Measurements from ENCODE around the gene CNN3.

Gene CNN3

DNA sequence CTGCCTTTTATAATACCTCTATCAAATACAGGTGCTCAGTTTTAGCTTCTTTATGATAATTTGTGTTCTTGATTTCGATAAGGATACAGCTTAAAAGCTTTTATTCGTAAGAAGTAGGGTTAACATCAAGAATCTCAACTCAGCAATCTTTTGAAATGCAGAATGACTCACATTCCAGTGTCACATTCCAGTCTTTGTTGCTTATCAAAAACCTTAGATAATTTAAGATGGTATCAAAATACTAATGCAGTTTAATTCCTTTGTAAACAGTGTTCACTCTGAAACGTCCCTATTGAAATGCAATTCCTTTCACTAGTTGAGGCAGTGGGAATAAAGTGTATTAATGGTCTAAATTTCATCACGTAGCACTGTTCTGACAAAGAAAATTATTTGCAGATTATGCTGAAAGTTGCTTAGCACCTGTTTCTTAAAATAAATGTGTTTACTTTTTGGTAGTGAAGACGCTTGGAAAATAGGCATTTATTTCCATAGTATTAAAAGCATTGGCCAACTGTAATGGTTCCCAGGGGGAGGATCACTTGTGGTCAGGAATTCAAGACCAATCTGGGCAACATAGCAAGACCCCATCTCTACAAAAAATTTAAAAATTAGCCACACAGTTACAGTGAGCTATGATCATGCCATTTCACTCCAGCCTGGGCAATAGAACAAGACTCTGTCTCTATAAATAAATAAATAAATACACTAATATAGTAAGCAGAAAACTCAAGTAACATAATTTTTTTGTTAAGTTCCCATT, 10.1 kb upstream of the CNN3 start:
- peak; percentile 45; the same call in 2 of the 3 replicates for ATAC-seq (ENCODE audit: low read depth)

GRCh38 chr1:94935476-94935875, 8.6 kb upstream of the CNN3 start:
- ATAC-seq (ENCODE audit: low read depth) = no peak
- Histone ChIP-seq H3K27me3 (ENCODE audit: insufficient read depth, poor library complexity, severe bottlenecking) (no peaks in the 10 kb centered on the region), H3K27ac (ENCODE audit: poor library complexity, severe bottlenecking) (no peak overlapping the region), H3K9me3 (ENCODE audit: severe bottlenecking) (no peaks in the 10 kb centered on the region), H3K36me3 (ENCODE audit: low read depth) (no peaks in the 10 kb centered on the region), H3K4me3 (ENCODE audit: severe bottlenecking) (no peak overlapping the region), H3K4me1 (ENCODE audit: insufficient read depth, poor library complexity, severe bottlenecking) (peaks cover 14% of the 10 kb centered on the region)
- DNase-seq (ENCODE audit: low spot score) = no peak
- no peak for TF ChIP-seq CTCF (IDR thresholded peaks at IDR 0.05; ENCODE audit: poor library complexity, severe bottlenecking)

More for the DNA sequence above, 10.1 kb upstream of the CNN3 start:
- Histone ChIP-seq H3K4me1 (ENCODE audit: insufficient read depth, poor library complexity, severe bottlenecking) (peaks cover 14% of the 10 kb centered on the region), H3K9me3 (ENCODE audit: severe bottlenecking) (no peaks in the 10 kb centered on the region), H3K36me3 (ENCODE audit: low read depth) (no peaks in the 10 kb centered on the region), H3K27me3 (ENCODE audit: insufficient read depth, poor library complexity, severe bottlenecking) (no peaks in the 10 kb centered on the region), H3K27ac (ENCODE audit: poor library complexity, severe bottlenecking) (no peak overlapping the region), H3K4me3 (ENCODE audit: severe bottlenecking) (no peak overlapping the region)
- DNase-seq (ENCODE audit: low spot score) = no peak
- no peak for TF ChIP-seq CTCF (IDR thresholded peaks at IDR 0.05; ENCODE audit: poor library complexity, severe bottlenecking)

GRCh38 chr1:94935034-94935433, 8.1 kb upstream of the CNN3 start:
- no peaks in the 10 kb centered on the region for H3K36me3 ChIP-seq (ENCODE audit: low read depth)
- no peak overlapping the region for H3K27ac ChIP-seq (ENCODE audit: poor library complexity, severe bottlenecking)
- no peaks in the 10 kb centered on the region for H3K27me3 ChIP-seq (ENCODE audit: insufficient read depth, poor library complexity, severe bottlenecking)
- peaks cover 14% of the 10 kb centered on the region for H3K4me1 ChIP-seq (ENCODE audit: insufficient read depth, poor library complexity, severe bottlenecking)
- no peaks in the 10 kb centered on the region for H3K9me3 ChIP-seq (ENCODE audit: severe bottlenecking)
- H3K4me3 ChIP-seq (ENCODE audit: severe bottlenecking) = no peak overlapping the region
- ATAC-seq (ENCODE audit: low read depth) = no peak
- DNase-seq (ENCODE audit: low spot score) = no peak
- TF ChIP-seq CTCF (IDR thresholded peaks at IDR 0.05; ENCODE audit: poor library complexity, severe bottlenecking) = no peak

DNA sequence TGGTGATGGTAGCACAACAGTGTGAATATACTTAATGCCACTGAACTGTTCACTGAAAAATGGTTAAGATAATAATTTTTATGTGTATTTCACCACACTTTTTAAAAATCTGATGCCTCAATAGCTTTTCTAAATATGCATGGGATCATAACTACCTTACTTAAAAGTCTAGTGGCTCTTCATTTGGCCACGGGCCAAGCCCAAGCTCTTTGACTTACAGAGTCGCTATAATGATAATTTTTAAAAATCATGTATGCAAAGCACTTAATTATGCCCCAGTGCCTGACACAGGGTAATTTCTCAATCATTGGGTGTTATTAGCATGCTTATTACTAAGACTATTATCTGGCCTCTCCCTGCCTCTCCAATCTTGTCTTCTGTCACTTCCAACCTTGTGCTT, 7.6 kb upstream of the CNN3 start:
- H3K9me3 ChIP-seq (ENCODE audit: severe bottlenecking) = no peaks in the 10 kb centered on the region
- H3K4me1 ChIP-seq (ENCODE audit: insufficient read depth, poor library complexity, severe bottlenecking) = peaks cover 14% of the 10 kb centered on the region
- ATAC-seq (ENCODE audit: low read depth) (no peak), DNase-seq (ENCODE audit: low spot score) (no peak)
- H3K27ac ChIP-seq (ENCODE audit: poor library complexity, severe bottlenecking) = no peak overlapping the region
- H3K4me3 ChIP-seq (ENCODE audit: severe bottlenecking) = no peak overlapping the region
- no peaks in the 10 kb centered on the region for H3K27me3 ChIP-seq (ENCODE audit: insufficient read depth, poor library complexity, severe bottlenecking)
- H3K36me3 ChIP-seq (ENCODE audit: low read depth) = no peaks in the 10 kb centered on the region
- TF ChIP-seq CTCF (IDR thresholded peaks at IDR 0.05; ENCODE audit: poor library complexity, severe bottlenecking) = no peak

DNA sequence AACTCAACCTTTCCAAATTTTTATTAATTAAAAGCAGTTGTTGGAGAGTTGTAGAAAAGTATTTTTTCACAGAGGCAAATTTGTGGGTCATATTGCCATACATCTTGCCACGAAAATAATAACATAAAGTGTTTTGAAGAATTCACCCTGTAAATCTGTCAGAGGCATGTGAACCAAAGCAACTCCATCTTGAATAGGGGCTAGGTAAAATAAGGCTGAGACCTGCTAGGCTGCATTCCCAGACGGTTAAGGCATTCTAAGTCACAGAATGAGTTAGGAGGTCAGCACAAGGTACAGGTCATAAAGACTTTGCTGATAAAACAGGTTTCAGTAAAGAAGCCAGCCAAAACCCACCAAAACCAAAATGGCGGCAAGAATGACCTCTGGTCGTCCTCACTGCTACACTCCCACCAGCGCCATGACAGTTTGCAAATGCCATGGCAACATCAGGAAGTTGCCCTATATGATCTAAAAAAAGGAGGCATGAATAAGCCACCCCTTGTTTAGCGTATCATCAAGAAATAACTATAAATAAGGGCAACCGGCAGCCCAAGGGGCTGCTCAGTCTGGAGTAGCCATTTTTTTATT, 4.4 kb upstream of the CNN3 start:
- TF ChIP-seq CTCF (IDR thresholded peaks at IDR 0.05; ENCODE audit: poor library complexity, severe bottlenecking) = no peak
- Histone ChIP-seq H3K27me3 (ENCODE audit: insufficient read depth, poor library complexity, severe bottlenecking) (no peaks in the 10 kb centered on the region), H3K9me3 (ENCODE audit: severe bottlenecking) (no peaks in the 10 kb centered on the region), H3K36me3 (ENCODE audit: low read depth) (no peaks in the 10 kb centered on the region), H3K4me3 (ENCODE audit: severe bottlenecking) (no peak overlapping the region), H3K27ac (ENCODE audit: poor library complexity, severe bottlenecking) (no peak overlapping the region), H3K4me1 (ENCODE audit: insufficient read depth, poor library complexity, severe bottlenecking) (peaks cover 6% of the 10 kb centered on the region)
- ATAC-seq (ENCODE audit: low read depth) (no peak), DNase-seq (ENCODE audit: low spot score) (no peak)
